C4-2B (cell line): ENCODE results near the gene ZNF579.

Experiments used
- H3K27ac ChIP-seq: fragments of 450-650 bp; 2 replicates; pipeline ENCODE4 v1.5.1; 2017
- ZFX ChIP-seq: fragments of 450-650 bp; IDR thresholded peaks from 2 replicates; pipeline ENCODE4 v1.6.1; 2017
- TF ChIP-seq, protein P1 (sequence below): fragments of 450-650 bp; conservative IDR thresholded peaks from 2 replicates; pipeline ENCODE4 v1.5.1; 2017; ENCODE audit warnings: mild to moderate bottlenecking

The ZNF579 gene

DNA sequence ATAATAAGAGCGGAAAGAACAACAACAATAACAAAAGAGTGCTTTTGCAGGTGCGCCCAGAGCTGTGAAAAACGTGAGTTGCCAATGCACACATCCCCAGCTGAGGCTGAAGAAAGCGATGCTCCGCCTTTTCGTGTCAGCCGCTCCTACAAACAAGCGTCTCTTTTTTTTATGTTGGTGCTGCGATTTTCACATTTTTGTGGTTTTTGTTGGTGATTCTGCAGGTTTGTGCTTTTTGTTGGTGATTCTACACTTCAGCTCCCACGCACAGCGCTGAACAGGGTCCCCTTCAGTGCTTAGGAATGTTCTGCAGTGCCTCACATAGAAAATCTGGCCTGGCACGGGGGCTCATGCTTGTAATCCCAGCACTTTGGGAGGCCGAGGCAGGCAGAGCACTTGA lies 28.0 kb downstream of the ZNF579 start:
- H3K27ac ChIP-seq = no peak overlapping the region
- TF ChIP-seq, protein P1, sequence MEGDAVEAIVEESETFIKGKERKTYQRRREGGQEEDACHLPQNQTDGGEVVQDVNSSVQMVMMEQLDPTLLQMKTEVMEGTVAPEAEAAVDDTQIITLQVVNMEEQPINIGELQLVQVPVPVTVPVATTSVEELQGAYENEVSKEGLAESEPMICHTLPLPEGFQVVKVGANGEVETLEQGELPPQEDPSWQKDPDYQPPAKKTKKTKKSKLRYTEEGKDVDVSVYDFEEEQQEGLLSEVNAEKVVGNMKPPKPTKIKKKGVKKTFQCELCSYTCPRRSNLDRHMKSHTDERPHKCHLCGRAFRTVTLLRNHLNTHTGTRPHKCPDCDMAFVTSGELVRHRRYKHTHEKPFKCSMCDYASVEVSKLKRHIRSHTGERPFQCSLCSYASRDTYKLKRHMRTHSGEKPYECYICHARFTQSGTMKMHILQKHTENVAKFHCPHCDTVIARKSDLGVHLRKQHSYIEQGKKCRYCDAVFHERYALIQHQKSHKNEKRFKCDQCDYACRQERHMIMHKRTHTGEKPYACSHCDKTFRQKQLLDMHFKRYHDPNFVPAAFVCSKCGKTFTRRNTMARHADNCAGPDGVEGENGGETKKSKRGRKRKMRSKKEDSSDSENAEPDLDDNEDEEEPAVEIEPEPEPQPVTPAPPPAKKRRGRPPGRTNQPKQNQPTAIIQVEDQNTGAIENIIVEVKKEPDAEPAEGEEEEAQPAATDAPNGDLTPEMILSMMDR = no peak
- no peak for TF ChIP-seq ZFX

DNA sequence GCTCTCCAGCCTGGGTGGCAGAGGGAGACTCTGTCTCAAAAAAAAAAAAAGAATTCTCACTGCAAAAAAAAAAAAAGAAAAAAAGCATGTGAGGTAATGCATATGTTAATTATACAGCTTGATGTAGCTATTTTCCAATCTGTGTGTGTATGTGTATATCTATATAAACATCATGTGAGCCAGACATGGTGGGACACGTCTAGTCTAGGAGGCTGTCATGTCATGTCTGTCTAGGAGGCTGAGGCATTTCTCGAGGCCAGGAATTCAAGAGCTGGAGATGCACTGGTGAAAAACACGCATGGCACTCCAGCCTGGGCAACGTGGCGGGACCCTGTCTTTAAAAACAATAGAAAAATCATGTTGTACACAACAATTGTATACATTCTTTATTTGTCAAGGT lies 28.4 kb downstream of the ZNF579 start:
- H3K27ac ChIP-seq = no peak overlapping the region
- TF ChIP-seq ZFX = no peak
- TF ChIP-seq, protein P1 = no peak

DNA sequence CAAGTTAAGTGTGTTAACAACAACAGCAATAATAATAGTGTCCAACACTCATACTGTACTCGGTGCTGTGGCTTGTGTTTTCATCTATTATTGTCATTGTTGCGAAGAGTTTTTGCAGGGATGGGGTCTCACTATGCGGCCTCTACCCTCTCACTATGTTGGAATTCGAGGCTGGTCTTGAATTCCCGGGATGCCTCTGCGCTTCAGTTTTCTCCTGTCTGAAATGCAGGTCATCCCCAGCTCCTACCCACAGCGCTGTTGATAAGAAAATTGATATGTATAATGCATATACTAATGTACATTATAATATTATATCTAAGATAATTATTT lies 30.4 kb downstream of the ZNF579 start:
- no peak overlapping the region for H3K27ac ChIP-seq

DNA sequence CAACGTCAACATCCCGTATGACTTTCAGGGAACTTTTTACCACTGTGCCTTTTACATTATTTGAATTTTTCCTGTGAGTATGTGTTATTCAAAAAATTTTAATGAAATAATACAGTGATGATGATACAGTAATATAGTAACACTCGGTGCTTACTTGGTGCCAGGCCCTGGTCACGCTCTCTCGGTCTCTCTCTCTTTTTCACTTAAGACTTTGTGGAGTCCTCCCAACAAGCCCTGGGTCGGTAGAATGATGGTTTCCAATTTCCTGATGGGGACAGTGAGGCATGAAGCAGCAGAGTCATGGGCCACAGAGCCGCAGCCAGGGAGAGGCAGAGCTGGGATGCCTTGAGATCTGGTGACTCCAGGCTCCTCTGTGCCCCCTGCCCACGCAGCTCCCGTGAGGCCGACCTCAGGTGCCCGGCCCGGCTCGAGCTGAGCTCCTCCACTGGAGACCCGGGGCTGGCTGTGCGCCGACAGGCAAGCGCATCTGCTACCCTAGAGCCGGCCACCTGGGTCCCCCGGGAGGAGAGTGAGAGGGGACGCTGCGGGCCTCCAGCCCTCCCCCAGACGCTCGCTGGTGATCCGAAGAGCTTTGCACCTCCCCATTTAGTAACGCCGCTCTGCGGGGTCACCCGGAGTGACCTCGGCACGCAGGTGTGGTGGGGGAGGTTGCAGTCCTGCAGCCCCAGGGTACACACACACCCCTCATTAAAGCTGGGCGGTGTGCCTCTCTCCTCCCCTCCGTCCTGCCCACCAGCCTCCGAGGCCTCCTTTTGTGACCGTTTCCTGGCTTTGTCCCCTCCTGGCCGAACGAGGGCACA lies 30.9 kb downstream of the ZNF579 start:
- no peak overlapping the region for H3K27ac ChIP-seq

More for the DNA sequence above, 30.4 kb downstream of the ZNF579 start:
- no peak for TF ChIP-seq ZFX
- TF ChIP-seq, protein P1 = no peak

DNA sequence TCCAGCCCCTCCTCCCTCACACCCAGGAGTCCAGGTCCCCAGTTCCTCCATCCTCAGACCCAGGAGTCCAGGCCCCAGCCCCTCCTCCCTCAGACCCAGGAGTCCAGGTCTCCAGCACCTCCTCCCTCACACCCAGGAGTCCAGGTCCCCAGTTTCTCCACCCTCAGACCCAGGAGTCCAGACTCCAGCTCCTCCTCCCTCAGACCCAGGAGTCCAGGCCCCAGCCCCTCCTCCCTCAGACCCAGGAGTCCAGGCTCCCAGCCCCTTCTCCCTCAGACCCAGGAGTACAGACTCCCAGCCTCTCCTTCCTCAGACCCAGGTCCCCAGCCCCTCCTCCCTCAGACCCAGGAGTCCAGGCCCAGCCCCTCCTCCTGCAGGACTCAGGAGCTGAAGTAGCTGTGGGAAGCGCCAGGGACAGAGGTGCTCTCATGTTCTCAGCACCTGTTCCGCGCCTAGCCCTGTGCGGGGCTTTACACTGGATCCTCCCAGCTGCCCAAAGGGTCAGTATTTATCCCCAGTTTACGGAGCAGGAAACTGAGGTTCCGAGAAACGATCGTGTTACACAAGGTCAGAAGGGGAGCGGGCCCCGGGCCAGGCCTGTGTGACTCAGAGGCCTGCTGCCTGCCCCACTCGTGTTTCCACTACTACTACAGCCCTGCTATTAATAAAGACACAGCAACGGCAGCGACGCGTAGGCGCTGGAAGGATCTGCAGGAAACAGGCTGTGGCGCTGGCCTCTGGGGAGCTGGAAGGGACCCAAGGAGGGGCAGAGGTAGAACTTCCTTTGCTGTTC lies 33.6 kb downstream of the ZNF579 start:
- H3K27ac ChIP-seq = no peak overlapping the region
- TF ChIP-seq, protein P1 = no peak
- no peak for TF ChIP-seq ZFX

More for the DNA sequence above, 30.9 kb downstream of the ZNF579 start:
- TF ChIP-seq ZFX = no peak
- TF ChIP-seq, protein P1 = no peak

DNA sequence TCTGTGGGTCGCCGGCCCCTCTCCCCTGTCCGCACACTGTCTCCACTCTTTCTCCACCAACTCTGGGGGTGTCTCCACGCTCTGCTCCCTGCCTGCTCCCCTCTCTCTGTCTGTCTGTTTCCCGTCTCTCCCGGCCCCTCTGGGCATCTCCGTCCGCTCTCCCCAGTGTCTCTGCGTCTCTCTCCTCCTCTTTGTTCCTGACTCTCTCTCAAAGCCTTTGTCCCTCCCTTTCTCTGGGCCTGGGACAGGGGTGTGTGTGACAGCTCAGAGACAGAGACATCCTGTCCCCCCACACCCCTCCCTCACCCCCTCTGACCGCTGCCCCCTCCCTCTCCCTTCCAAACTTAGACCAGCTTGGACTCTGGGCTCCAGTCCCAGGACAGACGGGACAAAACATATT lies 34.6 kb downstream of the ZNF579 start:
- TF ChIP-seq, protein P1 = no peak
- no peak for TF ChIP-seq ZFX
- H3K27ac ChIP-seq = no peak overlapping the region

DNA sequence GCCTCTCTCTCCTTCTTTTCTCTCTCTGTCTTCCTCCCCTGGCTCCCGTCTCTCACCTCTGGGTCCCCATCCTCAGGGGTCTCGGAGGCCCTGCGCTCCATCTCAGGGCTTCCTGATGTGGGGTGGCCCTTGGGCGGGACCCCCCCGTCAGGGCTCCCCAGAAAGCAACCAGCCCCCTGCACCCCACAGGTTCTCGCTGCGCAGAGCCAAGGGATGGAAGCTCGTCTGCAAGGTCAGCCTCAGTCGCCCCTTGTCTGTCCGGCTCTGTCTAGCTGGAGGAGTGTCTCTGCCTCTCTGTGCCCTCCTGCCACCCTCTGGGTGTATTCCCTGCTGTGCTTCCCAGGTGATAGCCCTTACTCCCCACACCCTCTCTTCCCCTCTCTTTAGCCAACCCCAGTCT lies 35.2 kb downstream of the ZNF579 start, which contains the start of gene SBK3:
Gene SBK3 (minus strand): TSS at position 101 of the 400 bp plus-strand sequence. CDS start 0 bp downstream, at position 101.
- no peak for TF ChIP-seq ZFX
- TF ChIP-seq, protein P1 = no peak
- no peak within 1 kb of the TSS for H3K27ac ChIP-seq
